Gastrocnemius medialis (tissue), 4 donors: ENCODE measurements around the gene FAM83F. TPM values are rescaled to one million over a fixed set of nuclear protein-coding genes. Genes with fewer than 3 reads are reported as not detected.

ENCODE experiments used
- ATAC-seq, 2 donors: fragments of 150-250 bp; one replicate each; pipeline ENCODE4 v1.9.1; 2016
- DNase-seq, 2 donors: peaks; one replicate each; pipeline ENCODE4 v3.0.0-alpha.2; 2019
- H3K27ac ChIP-seq, 4 donors: fragments of 200-600 bp; sonication (generic); 1 replicate in 1 of 4; 2 replicates in 3 of 4; pipeline ENCODE4 v1.5.1; 2016 to 2018; ENCODE audit warnings: mild to moderate bottlenecking in 2 of 4, moderate library complexity in 1 of 4
- H3K27me3 ChIP-seq, 3 donors: fragments of 200-600 bp; sonication (generic) in 2 of 3; 1 replicate in 1 of 3; 2 replicates in 2 of 3; pipeline versions ENCODE4 v1.5.1 to v1.6.0; 2016 to 2019; ENCODE audit warnings: mild to moderate bottlenecking in 1 of 3, moderate library complexity in 1 of 3
- H3K36me3 ChIP-seq, 2 donors: fragments of 200-600 bp; sonication (generic) in 1 of 2; one replicate each; pipeline ENCODE4 v1.5.1; 2017 to 2018
- H3K4me1 ChIP-seq, 2 donors: fragments of 200-600 bp; sonication (generic) in 1 of 2; one replicate each; pipeline ENCODE4 v1.5.1; 2016 to 2017; ENCODE audit warnings: mild to moderate bottlenecking in 2 of 2
- H3K4me3 ChIP-seq, 4 donors: fragments of 200-600 bp; sonication (generic) in 3 of 4; 1 replicate in 1 of 4; 2 replicates in 3 of 4; pipeline ENCODE4 v1.5.1; 2016 to 2019; ENCODE audit warnings: mild to moderate bottlenecking in 2 of 4
- H3K9me3 ChIP-seq, 3 donors: fragments of 200-600 bp; sonication (generic) in 2 of 3; 1 replicate in 1 of 3; 2 replicates in 2 of 3; pipeline ENCODE4 v1.5.1; 2016 to 2019
- POLR2A ChIP-seq, 2 donors: fragments of 450-650 bp; IDR thresholded peaks; one replicate each; pipeline ENCODE4 v1.6.1; 2017; ENCODE audit warnings: antibody characterized with exemption in 2 of 2, mild to moderate bottlenecking in 2 of 2, moderate library complexity in 2 of 2
- in situ Hi-C, 4 donors: fragments of 200-750 bp; cut with MboI; loops; one replicate each; pipeline versions ENCODE4 v1.15.0 to v1.8.0; 2017; ENCODE audit warnings: low sequenced_read_pairs in 4 of 4
- intact Hi-C: fragments of 100-400 bp; cut with DNase I; formaldehyde crosslinking; loops from one replicate; pipeline ENCODE4 v1.15.1; 2023; ENCODE audit warnings: low total_unique reads
- total RNA-seq, 4 donors: library from RNA; depleted of rRNA; stranded (reverse); fragments of >200 nt; gene quantifications; one replicate each; pipeline versions ENCODE4 v1.1.0 to v1.2.3, GENCODE V29; 2016
- TF ChIP-seq, protein P1 (sequence below), 5 experiments: fragments of 450-650 bp in 3 of 5; fragments of 200-600 bp in 2 of 5; sonication (generic) in 2 of 5; IDR thresholded peaks in 4 of 5; conservative IDR thresholded peaks in 1 of 5; 1 replicate in 4 of 5; 2 replicates in 1 of 5; pipeline ENCODE4 v1.5.1; 2016 to 2019; ENCODE audit warnings: antibody characterized with exemption in 5 of 5, mild to moderate bottlenecking in 3 of 5, moderate library complexity in 3 of 5

FAM83F gene
- total RNA-seq, 4 donors from 2014 or later = 0.02 to 0.15 (median 0.07) TPM; not detected in 1

DNA sequence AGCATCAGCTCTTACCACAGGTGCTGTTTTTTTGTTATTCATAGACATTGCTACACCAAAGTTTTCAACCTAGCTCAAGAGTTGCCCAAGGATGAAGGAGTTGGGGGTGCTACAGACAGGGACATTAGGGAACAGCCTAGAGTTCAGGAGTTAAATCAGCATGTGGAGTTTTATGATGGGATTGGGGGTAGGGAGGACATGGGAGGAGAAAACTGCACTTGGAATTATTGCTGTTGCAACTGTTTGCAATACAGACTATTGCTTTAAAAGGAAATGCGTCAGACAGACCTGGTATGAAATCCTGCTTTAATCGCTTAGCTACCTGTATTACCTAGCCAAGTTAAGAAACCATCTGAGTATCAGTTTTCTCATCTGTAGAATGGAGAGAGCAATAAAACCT is 28.3 kb upstream of the FAM83F start:
- no peaks in the 10 kb centered on the region for H3K9me3 ChIP-seq
- no peak overlapping the region for H3K27ac ChIP-seq
- TF ChIP-seq POLR2A (IDR thresholded peaks at IDR 0.05) = no peak
- TF ChIP-seq, protein P1, sequence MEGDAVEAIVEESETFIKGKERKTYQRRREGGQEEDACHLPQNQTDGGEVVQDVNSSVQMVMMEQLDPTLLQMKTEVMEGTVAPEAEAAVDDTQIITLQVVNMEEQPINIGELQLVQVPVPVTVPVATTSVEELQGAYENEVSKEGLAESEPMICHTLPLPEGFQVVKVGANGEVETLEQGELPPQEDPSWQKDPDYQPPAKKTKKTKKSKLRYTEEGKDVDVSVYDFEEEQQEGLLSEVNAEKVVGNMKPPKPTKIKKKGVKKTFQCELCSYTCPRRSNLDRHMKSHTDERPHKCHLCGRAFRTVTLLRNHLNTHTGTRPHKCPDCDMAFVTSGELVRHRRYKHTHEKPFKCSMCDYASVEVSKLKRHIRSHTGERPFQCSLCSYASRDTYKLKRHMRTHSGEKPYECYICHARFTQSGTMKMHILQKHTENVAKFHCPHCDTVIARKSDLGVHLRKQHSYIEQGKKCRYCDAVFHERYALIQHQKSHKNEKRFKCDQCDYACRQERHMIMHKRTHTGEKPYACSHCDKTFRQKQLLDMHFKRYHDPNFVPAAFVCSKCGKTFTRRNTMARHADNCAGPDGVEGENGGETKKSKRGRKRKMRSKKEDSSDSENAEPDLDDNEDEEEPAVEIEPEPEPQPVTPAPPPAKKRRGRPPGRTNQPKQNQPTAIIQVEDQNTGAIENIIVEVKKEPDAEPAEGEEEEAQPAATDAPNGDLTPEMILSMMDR (IDR thresholded peaks at IDR 0.05 in 4 of 5, conservative IDR thresholded peaks at IDR 0.05 in 1 of 5) = no peak
- DNase-seq = no peak
- no peak overlapping the region for H3K4me3 ChIP-seq
- in situ Hi-C loops = no loop called here
- H3K27me3 ChIP-seq = peaks cover 3 to 11% (median 8%) of the 10 kb centered on the region in 3 donors
- no peak for ATAC-seq
- no peaks in the 10 kb centered on the region for H3K36me3 ChIP-seq
- intact Hi-C loops = no loop called here
- H3K4me1 ChIP-seq = peaks cover 0 to 7% of the 10 kb centered on the region in 2 donors

DNA sequence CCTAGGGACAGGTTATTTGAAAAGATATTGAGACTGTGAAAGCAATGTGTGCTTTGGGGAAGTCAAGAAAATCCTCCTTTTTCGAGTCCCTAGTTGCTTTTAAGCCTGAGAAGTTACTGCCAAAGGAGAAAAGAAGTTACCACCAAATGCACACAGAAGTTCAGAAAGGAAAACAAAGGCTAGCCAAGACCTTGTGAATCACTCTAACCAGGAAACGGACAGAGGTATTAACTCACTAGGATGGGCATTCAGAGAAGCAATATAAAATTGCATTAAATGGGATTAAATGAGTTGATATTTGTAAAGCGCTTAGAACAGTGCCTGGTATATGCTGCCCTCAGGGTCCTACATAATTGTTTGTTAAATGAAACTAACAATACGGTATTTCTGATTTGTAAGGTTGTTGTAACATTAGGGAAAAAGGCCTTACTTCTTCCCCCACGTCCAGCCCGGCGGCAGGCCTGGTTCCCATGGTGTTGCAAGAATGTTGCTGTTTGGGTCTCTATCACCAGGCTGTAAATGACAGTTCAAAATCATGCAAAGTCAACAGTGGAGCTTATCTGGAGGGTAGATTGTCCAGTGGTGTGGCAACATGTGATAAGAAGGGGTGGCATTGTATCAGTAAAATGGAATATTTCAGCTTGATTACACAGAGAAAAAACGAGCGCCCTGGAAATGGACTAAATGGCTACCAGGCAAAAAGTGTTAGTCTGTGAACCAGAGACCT is 27.5 kb upstream of the FAM83F start:
- DNase-seq (no peak), ATAC-seq (no peak)
- H3K27me3 ChIP-seq = peaks cover 8 to 14% (median 10%) of the 10 kb centered on the region in 3 donors
- in situ Hi-C loops = no loop called here
- no peaks in the 10 kb centered on the region for H3K9me3 ChIP-seq
- no peak overlapping the region for H3K4me3 ChIP-seq
- TF ChIP-seq POLR2A (IDR thresholded peaks at IDR 0.05) = no peak
- TF ChIP-seq, protein P1 (IDR thresholded peaks at IDR 0.05 in 4 of 5, conservative IDR thresholded peaks at IDR 0.05 in 1 of 5) = no peak
- H3K27ac ChIP-seq = no peak overlapping the region
- H3K4me1 ChIP-seq = peaks cover 0 to 7% of the 10 kb centered on the region in 2 donors
- no peaks in the 10 kb centered on the region for H3K36me3 ChIP-seq
- intact Hi-C loops = no loop called here

DNA sequence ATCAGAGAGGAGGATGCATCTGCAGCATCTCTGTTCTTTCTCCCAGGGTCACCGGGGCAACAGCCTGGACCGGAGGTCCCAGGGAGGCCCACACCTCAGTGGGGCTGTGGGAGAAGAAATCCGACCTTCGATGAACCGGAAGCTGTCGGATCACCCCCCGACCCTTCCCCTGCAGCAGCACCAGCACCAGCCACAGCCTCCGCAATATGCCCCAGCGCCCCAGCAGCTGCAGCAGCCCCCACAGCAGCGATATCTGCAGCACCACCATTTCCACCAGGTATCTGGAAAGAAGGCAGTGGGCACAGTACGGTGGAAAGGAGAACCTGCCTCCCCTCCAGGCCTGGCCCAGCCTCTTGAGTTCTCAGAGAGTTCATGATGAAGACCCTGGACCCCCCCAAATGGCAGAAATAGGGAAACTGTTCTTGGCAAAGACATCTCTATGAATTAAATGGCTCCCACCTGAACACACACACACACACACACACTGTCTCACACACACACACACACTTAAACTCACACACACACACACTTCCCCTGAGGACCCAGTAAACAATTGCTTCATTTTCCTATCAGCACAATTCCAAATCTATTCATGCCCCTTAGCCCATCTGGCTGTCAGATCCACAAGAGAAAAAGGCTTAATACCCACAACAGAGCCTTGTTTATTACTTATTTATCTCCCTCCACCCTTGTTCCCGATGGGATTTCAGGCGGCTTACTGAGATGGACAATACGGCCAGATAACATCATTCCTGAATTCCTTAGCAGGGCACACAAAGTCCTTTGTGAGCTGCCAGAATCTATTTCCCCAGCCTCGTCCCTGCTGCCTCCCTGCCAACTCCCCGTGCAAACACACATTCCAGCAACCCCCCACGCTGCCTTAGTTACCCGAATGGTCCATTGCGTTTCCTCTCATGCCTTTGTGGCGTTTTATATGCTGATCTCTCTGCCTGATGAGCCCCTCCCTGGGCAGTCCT is 26.5 kb upstream of the FAM83F start:
- no peaks in the 10 kb centered on the region for H3K36me3 ChIP-seq
- TF ChIP-seq, protein P1 (IDR thresholded peaks at IDR 0.05 in 4 of 5, conservative IDR thresholded peaks at IDR 0.05 in 1 of 5) = no peak
- DNase-seq (peak in 1 of 2 donors; percentile 14), ATAC-seq (peak; percentile 68 to 87)
- H3K9me3 ChIP-seq = no peaks in the 10 kb centered on the region
- in situ Hi-C loops = no loop called here
- peak overlapping the region in 2 of 4 donors; percentile 37 to 43 for H3K27ac ChIP-seq
- H3K27me3 ChIP-seq = peaks cover 8 to 15% (median 12%) of the 10 kb centered on the region in 3 donors
- H3K4me1 ChIP-seq = peaks cover 0 to 7% of the 10 kb centered on the region in 2 donors
- intact Hi-C loops = no loop called here
- H3K4me3 ChIP-seq = no peak overlapping the region

DNA sequence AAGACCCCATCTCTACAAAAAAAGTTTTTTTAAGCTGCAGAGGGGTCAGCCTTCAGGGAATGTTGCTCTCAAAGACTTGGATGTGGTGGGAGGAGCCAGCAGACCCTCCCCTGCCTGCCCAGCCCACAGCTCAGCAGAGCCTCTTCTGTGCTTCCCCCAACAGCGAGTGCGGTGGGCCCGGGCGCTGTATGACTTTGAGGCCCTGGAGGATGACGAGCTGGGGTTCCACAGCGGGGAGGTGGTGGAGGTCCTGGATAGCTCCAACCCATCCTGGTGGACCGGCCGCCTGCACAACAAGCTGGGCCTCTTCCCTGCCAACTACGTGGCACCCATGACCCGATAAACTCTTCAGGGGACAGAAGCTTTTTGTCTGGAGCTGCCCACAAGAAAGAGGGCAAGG is 24.0 kb upstream of the FAM83F start:
- DNase-seq (no peak), ATAC-seq (no peak)
- no peaks in the 10 kb centered on the region for H3K9me3 ChIP-seq
- in situ Hi-C loops (no loop called here), intact Hi-C loops (no loop called here)
- peaks cover 0 to 7% of the 10 kb centered on the region in 2 donors for H3K4me1 ChIP-seq
- peaks cover 12 to 18% (median 13%) of the 10 kb centered on the region in 3 donors for H3K27me3 ChIP-seq
- H3K4me3 ChIP-seq = no peak overlapping the region
- H3K27ac ChIP-seq = no peak overlapping the region
- TF ChIP-seq, protein P1 (IDR thresholded peaks at IDR 0.05 in 4 of 5, conservative IDR thresholded peaks at IDR 0.05 in 1 of 5) = no peak
- no peak for TF ChIP-seq POLR2A (IDR thresholded peaks at IDR 0.05)
- H3K36me3 ChIP-seq = no peaks in the 10 kb centered on the region
